Activated B cell treated with CpG ODN at 0.5 μM for 24 hours (primary cell): ENCODE results near the gene AFF1. TPM values are rescaled to one million over a fixed set of nuclear protein-coding genes. Genes with fewer than 3 reads are reported as not detected.

ENCODE experiments used
- ATAC-seq: fragments of 200-7000 bp; cut with Tn5 transposase; one replicate; pipeline ENCODE4 v1.10.0; 2021; ENCODE audit warnings: low read depth, mild to moderate bottlenecking, moderate library complexity
- CTCF ChIA-PET: fragments of 350-600 bp; sonication (Branson Sonifier 250); formaldehyde crosslinking; loops from one replicate; lab custom pipeline; 2021; ENCODE audit warnings: antibody characterized with exemption; lab: Charles Lee
- POLR2A ChIA-PET: fragments of 350-600 bp; sonication (Branson Sonifier 250); formaldehyde crosslinking; loops from one replicate; lab custom pipeline; 2021; ENCODE audit warnings: antibody characterized with exemption; lab: Charles Lee
- DNase-seq: peaks from one replicate; pipeline ENCODE4 v3.0.0; 2022
- H3K27ac Mint-ChIP-seq: one replicate; pipeline ENCODE4 v1.8.0; 2020; ENCODE audit warnings: mixed read lengths
- H3K27me3 Mint-ChIP-seq: one replicate; pipeline ENCODE4 v1.8.0; 2021; ENCODE audit warnings: mixed read lengths
- H3K36me3 Mint-ChIP-seq: one replicate; pipeline ENCODE4 v1.8.0; 2021; ENCODE audit warnings: low read depth, mixed read lengths
- H3K4me1 Mint-ChIP-seq: one replicate; pipeline ENCODE4 v1.8.0; 2021; ENCODE audit warnings: mixed read lengths
- H3K4me3 Mint-ChIP-seq: one replicate; pipeline ENCODE4 v1.8.0; 2020; ENCODE audit warnings: mild to moderate bottlenecking, mixed read lengths
- H3K9me3 Mint-ChIP-seq: one replicate; pipeline ENCODE4 v1.8.0; 2020; ENCODE audit warnings: mixed read lengths
- CTCF ChIP-seq: fragments of 200-600 bp; IDR thresholded peaks from one replicate; pipeline ENCODE4 v1.8.0; 2022; ENCODE audit warnings: antibody characterized with exemption, mild to moderate bottlenecking
- intact Hi-C: fragments of 100-400 bp; cut with micrococcal nuclease; formaldehyde crosslinking; loops from one replicate; pipeline ENCODE4 v1.15.1; 2024
- total RNA-seq: library from RNA; stranded (reverse); gene quantifications from 2 replicates; pipeline ENCODE4 v1.2.3, GENCODE V29; 2022

AFF1 gene
- total RNA-seq, 1 donor from 2014 or later = 60.8 TPM

- intact Hi-C loops = no loop called here
- CTCF ChIA-PET = no interaction called here
- peaks cover 5% of the 10 kb centered on the region for H3K4me1 Mint-ChIP-seq
- H3K9me3 Mint-ChIP-seq = no peaks in the 10 kb centered on the region
- ATAC-seq (no peak), DNase-seq (no peak)
- TF ChIP-seq CTCF = no peak
- H3K27ac Mint-ChIP-seq = no peak overlapping the region
- H3K4me3 Mint-ChIP-seq = no peak overlapping the region
- H3K27me3 Mint-ChIP-seq = no peaks in the 10 kb centered on the region
- POLR2A ChIA-PET = interaction anchor here (0.7 kb wide), 1 partner anchor 34 kb away, joined by 3 read pairs; no protein-coding TSS in a partner anchor
- no peaks in the 10 kb centered on the region for H3K36me3 Mint-ChIP-seq
These were observed 35.9 kb downstream of the AFF1 start for GRCh38 chr4:86970447-86971354.

GRCh38 chr4:86971355-86971683 lies 36.5 kb downstream of the AFF1 start:
- Mint-ChIP-seq H3K9me3 (no peaks in the 10 kb centered on the region), H3K36me3 (no peaks in the 10 kb centered on the region), H3K27ac (no peak overlapping the region), H3K4me3 (no peak overlapping the region), H3K4me1 (peaks cover 5% of the 10 kb centered on the region), H3K27me3 (no peaks in the 10 kb centered on the region)
- DNase-seq (no peak), ATAC-seq (no peak)
- no peak for TF ChIP-seq CTCF
- intact Hi-C loops = no loop called here
- POLR2A ChIA-PET = interaction anchor here (0.7 kb wide), 2 partner anchors 26 to 35 kb away, joined by 3 to 7 read pairs; no protein-coding TSS in a partner anchor
- CTCF ChIA-PET = no interaction called here

GRCh38 chr4:86972997-86973396 lies 38.2 kb downstream of the AFF1 start:
- no peak for TF ChIP-seq CTCF
- ATAC-seq = no peak
- Mint-ChIP-seq H3K4me1 (peaks cover 16% of the 10 kb centered on the region), H3K27ac (no peak overlapping the region), H3K4me3 (no peak overlapping the region), H3K9me3 (no peaks in the 10 kb centered on the region), H3K36me3 (no peaks in the 10 kb centered on the region), H3K27me3 (no peaks in the 10 kb centered on the region)
- no peak for DNase-seq
- CTCF ChIA-PET = no interaction called here
- POLR2A ChIA-PET = no interaction called here
- intact Hi-C loops = no loop called here

- H3K9me3 Mint-ChIP-seq = no peaks in the 10 kb centered on the region
- TF ChIP-seq CTCF = no peak
- no peak overlapping the region for H3K4me3 Mint-ChIP-seq
- intact Hi-C loops = no loop called here
- no peaks in the 10 kb centered on the region for H3K27me3 Mint-ChIP-seq
- DNase-seq (no peak), ATAC-seq (no peak)
- no peak overlapping the region for H3K27ac Mint-ChIP-seq
- ChIA-PET CTCF (no interaction called here), POLR2A (no interaction called here)
- no peaks in the 10 kb centered on the region for H3K36me3 Mint-ChIP-seq
- H3K4me1 Mint-ChIP-seq = peaks cover 18% of the 10 kb centered on the region
These were observed 38.9 kb downstream of the AFF1 start for GRCh38 chr4:86973668-86974067.

- Mint-ChIP-seq H3K36me3 (no peaks in the 10 kb centered on the region), H3K27me3 (no peaks in the 10 kb centered on the region), H3K27ac (no peak overlapping the region), H3K4me3 (no peak overlapping the region), H3K9me3 (no peaks in the 10 kb centered on the region), H3K4me1 (peaks cover 27% of the 10 kb centered on the region)
- ChIA-PET CTCF (no interaction called here), POLR2A (no interaction called here)
- DNase-seq (no peak), ATAC-seq (no peak)
- TF ChIP-seq CTCF = no peak
- intact Hi-C loops = no loop called here
These were observed 39.8 kb downstream of the AFF1 start for GRCh38 chr4:86974551-86974994.
